D721Med (cell line): ENCODE data around the gene MARCHF3.
"Not testable (repeated sequence)": the region's sequence is repeated elsewhere in the genome, so short reads cannot be mapped to it uniquely, and the experiment has no call there.

ENCODE experiments used
- DNase-seq: peaks from one replicate; pipeline ENCODE4 v3.0.0; 2011; ENCODE audit warnings: low spot score; ENCODE audit not compliant: insufficient read length
- FAIRE-seq: peaks from 2 replicates; lab custom pipeline; 2011; peaks lifted over from hg19 to GRCh38; lab: Jason Lieb, UNC
- CTCF ChIP-seq: IDR thresholded peaks from 2 replicates; pipeline ENCODE4 v1.5.1; 2012; ENCODE audit warnings: mild to moderate bottlenecking, control low read depth; ENCODE audit not compliant: insufficient read depth; ENCODE audit errors: missing control alignments

MARCHF3 gene

GRCh38 chr5:126864042-126864688 lies 166.2 kb downstream of the MARCHF3 start:
- FAIRE-seq = no peak
- no peak for DNase-seq
- no peak for TF ChIP-seq CTCF

GRCh38 chr5:126863402-126863801 lies 167.0 kb downstream of the MARCHF3 start:
- no peak for FAIRE-seq
- no peak for DNase-seq

GRCh38 chr5:126858441-126858840 lies 171.9 kb downstream of the MARCHF3 start:
- TF ChIP-seq CTCF = no peak
- FAIRE-seq (no peak), DNase-seq (no peak)

More at GRCh38 chr5:126863402-126863801, 167.0 kb downstream of the MARCHF3 start:
- TF ChIP-seq CTCF = no peak

- no peak for TF ChIP-seq CTCF
- DNase-seq (no peak), FAIRE-seq (no peak)
Measured at GRCh38 chr5:126857472-126858410, 172.6 kb downstream of the MARCHF3 start.

GRCh38 chr5:126855266-126855665 lies 175.1 kb downstream of the MARCHF3 start:
- no peak for DNase-seq
- FAIRE-seq = no peak
- TF ChIP-seq CTCF = no peak

- DNase-seq (no peak), FAIRE-seq (no peak)
- no peak for TF ChIP-seq CTCF
Measured at GRCh38 chr5:126854526-126855110, 175.7 kb downstream of the MARCHF3 start.

- DNase-seq, FAIRE-seq: not testable (repeated sequence)
Measured at GRCh38 chr5:126853541-126854307, 176.6 kb downstream of the MARCHF3 start.
